OCI-LY1 (cell line): ENCODE results near the gene RPS21.

Experiments used
- EZH2 ChIP-seq: fragments of 200-600 bp; sonication (generic), shearing (Covaris generic); IDR thresholded peaks from 2 replicates; pipeline ENCODE4 v1.8.0; 2017; ENCODE audit warnings: borderline replicate concordance, mixed run types, mild to moderate bottlenecking, antibody characterized with exemption, low read length, moderate library complexity, mixed read lengths
- TF ChIP-seq, protein P1 (sequence below): fragments of 200-600 bp; sonication (generic), shearing (Covaris generic); IDR thresholded peaks from 2 replicates; pipeline ENCODE4 v1.5.1; 2017; ENCODE audit warnings: mild to moderate bottlenecking, antibody characterized with exemption, low read length, moderate library complexity, mixed read lengths

DNA sequence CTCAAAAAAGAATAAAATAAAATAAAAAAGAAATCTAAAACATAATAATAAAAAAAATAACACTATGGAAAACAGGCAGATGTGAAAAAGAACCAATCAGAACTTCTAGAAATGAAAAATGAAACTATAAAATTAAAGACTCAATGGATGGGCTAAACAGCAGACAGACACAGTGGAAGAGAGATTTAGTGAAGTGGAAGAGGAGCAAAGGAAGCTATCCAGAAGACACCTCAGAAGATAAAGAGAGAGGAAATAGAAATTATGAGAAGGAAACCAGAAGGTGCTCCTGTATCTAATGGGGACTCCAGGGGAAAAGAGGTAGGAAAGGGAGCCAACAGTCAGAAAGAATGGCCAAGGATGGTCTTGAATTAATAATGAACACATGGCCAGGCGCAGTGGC is 38.3 kb upstream of the RPS21 start:
- TF ChIP-seq, protein P1, sequence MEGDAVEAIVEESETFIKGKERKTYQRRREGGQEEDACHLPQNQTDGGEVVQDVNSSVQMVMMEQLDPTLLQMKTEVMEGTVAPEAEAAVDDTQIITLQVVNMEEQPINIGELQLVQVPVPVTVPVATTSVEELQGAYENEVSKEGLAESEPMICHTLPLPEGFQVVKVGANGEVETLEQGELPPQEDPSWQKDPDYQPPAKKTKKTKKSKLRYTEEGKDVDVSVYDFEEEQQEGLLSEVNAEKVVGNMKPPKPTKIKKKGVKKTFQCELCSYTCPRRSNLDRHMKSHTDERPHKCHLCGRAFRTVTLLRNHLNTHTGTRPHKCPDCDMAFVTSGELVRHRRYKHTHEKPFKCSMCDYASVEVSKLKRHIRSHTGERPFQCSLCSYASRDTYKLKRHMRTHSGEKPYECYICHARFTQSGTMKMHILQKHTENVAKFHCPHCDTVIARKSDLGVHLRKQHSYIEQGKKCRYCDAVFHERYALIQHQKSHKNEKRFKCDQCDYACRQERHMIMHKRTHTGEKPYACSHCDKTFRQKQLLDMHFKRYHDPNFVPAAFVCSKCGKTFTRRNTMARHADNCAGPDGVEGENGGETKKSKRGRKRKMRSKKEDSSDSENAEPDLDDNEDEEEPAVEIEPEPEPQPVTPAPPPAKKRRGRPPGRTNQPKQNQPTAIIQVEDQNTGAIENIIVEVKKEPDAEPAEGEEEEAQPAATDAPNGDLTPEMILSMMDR: no peak
- TF ChIP-seq EZH2: no peak
